Activated naive CD8-positive, alpha-beta T cell treated with anti-CD3 and anti-CD28 coated beads, Interleukin-2, amount 50 U/mL, for 16 hours (primary cell): ENCODE data around the gene LRRC55.

Experiments used
- DNase-seq: peaks from one replicate; pipeline ENCODE4 v3.0.0-alpha.2; 2020; ENCODE audit warnings: low read depth, low spot score

The LRRC55 gene

DNA sequence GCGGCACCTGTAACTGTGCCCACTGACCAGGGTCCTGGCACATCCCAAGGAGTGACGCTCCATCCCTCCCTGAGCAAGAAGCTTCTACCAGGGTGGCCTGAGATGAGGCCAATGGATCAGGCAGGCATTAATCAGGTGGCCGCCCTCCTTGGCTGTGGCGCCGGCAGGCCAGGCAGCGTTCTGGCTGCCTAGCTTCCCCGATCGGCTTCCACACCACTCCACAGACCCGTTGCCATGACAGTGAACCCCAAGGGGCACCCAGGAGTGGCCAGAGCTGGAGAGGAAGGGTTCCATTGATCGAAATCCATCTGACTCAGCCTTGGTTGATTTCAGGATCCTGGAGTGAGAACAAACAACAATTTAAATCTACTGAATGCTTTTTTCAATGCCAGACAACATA is 20.5 kb downstream of the LRRC55 start:
- DNase-seq = no peak

DNA sequence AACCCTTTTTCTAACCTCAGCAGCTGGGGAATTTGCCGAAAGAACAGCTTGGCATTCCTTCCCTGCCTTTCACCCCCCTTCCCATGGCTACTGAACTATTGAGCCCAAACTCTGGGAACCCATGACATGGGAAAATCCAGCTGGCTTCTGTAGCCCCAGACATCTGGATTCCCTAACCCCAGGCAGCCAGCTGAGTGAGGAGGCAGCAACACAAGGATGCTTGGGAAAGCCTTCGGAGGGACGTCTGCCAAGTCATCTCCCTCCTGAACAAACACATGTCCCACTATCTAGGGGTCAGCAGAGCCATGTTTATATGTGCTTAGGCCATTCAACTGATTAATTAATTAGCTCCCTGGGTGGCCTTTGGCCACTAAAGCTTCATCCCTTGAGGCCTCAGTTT is 21.6 kb downstream of the LRRC55 start:
- DNase-seq = no peak

DNA sequence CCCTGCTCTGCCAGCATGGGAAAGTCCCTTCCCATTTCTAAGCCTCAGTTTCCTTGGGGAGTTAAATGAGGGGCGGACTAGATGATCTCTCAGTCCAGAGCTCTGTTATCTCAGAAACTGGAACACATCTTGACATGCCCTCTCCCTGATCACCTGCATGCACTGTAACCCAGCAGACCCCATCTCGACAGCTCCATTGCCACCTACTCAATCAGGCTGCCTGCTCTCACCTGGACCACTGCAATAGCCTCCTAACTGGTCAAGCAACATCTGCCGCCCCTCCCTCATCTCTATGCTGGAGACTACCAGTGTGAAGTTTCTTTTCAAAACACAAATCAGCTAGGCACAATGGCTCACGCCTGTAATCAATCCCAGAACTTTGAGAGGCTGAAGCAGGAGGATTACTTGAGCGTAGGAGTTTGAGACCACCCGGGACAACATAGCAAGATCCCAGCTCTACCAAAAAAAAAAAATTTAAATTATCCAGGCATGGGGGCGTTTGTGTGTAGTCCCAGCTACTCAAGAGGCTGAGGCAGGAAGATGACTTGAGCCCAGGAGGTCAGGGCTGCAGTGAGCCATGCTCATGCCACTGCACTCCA is 22.2 kb downstream of the LRRC55 start:
- no peak for DNase-seq

DNA sequence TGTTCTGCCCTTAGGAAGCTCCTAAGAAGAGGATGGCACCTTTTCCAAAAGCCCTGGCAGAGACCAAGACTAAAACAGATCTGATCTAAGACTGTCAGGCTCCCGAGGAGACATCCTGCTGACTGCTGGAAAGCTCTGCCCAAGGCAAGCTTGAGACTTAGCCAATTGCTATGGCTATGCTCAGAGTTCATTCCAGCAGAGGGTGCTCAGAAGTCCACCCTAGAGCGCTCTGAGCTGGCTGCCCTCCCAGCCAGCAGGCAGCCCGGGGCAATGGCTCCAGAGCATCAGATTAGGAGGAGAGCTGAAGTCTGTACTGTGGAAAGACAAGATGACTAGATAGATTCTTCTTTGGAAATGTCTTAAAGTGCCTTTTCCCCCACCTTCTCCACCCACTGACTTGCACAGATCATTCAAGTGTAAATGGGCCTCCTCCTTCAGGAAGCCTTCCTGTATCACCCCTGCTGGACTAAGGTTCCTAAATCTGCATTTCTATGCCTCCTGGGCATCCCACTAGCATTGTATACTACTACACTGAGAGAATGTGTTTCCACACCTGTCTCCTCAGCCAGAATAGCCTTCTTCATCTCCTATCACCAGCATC is 23.4 kb downstream of the LRRC55 start:
- no peak for DNase-seq

DNA sequence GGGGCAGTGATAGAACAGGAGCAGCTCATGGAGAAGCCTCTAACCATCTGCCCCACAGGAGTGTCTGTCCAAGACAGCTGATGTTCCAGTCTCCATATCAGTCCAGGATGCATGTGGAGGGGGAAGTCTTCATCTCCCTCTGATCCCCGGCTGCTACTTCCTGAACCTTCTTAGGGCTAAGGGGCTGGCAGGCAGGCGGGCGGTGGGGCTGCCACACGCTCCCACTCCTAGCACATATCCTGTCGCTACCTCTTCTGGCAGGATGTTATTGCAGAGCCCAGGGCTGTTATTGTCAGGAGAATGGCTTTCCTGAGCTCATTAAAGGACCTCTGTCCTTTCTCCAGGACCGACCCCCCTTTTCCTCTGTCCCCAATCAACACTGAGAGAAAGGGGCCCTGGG is 25.4 kb downstream of the LRRC55 start:
- no peak for DNase-seq

DNA sequence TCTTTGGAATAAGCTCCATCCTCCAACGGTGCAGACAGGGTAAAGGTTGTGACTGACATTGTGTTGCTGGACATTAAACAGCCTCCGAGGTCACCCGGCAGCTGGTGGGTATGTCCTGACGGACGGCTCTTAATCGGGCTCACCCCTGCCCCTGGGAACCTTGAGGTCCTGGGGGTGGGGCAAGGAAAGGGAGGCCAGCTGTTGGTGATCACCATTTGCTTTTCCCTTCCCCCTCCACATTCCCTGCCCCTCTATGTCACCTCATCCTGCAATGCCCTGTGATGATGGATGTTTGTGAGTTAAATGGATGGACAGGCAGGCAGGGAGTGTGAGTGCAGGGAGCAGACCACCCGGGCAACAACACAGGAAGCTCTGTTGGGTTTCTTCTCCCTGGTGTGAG is 29.0 kb downstream of the LRRC55 start:
- DNase-seq = no peak

DNA sequence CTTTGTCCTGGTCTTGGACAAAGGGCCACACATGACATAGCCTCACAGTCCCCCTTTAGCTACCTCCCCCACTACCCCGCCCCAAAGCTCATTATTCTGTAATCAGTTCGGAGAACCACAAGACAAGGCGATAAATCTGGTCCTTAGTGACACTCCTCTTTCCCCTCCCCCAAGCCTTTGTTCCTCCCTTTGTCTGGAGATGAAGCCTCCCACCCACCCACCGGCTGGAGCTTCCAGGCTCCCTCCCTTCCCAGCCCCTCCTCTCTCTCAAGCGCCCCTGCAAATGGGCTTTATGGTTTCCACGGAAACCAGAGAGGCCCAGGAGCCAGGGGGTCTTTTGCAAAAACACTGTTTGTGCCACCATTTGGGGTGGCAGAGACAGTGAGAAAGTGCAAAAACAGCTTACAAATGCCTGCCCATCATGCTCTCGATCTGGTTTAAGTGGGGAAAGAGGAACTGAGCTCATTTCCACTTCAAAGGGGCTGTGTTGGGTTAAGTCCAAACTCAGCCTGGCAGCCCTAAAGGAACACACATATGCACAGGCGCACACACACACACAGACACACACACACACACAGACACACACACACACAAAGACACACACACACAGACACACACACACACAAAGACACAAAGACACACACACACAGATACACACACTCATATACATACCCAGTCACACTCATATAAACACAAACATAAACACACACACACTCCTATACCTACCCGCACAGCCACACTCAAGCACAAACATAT is 31.8 kb downstream of the LRRC55 start:
- no peak for DNase-seq

DNA sequence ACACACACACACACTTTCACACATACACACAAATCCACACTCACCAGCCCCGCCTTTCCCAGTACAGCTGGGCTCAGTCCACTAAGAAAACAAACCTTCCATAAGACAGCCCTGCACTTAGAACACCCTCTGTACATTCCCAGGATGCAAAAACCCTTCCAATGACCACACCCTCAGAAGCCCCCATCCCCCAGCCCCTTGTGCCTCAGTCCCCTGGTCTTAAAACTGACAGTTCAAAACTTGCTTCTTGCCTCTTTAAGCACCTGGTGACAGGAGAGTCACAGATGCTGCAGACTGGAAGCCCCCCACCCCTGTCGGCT is 32.3 kb downstream of the LRRC55 start:
- no peak for DNase-seq

DNA sequence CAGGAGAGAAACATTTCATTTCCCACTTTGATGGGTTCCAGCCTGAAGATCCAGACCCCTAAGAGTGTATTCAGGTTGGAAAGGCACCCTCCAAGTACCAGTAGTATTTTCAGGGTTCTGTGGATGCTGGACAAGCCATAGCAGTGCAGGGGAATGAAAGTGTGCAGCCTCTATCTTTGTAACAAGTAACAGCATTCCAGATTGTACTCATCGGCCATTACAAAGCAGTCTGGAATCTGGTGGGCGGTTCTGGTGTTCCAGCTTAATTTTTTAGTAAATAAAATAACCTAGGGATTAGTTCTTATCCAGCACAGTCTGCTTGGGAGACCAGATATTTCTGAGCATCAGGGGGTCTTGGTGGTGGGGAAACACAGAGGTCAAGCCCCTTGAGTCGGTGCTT is 32.7 kb downstream of the LRRC55 start:
- DNase-seq = no peak

DNA sequence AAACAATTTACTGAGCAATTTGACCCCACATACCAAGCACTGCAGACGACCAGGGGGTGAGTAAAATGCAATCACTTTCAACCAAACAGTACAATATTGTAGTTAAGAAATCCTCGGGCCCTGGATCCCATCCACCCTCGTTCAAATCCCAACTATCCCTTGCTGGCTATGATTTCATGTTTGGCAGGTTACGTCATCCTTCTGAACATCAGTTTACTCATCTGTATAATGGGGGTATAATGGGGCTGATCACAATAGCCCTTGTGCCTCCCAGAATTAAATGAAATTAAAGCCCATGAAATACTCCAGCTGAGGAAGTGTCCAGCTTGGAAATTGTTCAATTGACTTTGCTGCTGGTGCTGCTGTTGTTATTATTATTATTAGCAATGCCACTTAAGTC is 34.7 kb downstream of the LRRC55 start:
- DNase-seq = no peak

DNA sequence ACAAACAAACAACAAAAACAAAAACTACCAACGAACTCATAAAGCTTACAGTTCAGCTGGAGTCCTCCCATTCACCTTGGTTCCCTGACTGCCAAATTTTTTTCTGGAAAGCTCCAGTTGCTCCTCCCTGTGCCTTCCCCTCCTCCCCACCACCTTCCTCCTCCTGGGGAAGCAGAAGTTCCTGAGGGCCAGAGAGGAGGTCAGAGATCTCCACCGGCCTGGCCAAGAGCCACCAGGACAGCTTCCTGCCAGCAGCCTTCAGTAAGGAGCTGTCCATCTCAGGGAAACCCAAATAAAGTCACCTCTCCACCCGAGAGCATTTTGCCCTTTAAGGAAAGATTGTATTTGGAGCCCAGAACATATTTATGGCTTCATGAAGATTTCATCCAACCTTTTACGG is 35.3 kb downstream of the LRRC55 start:
- DNase-seq = no peak

DNA sequence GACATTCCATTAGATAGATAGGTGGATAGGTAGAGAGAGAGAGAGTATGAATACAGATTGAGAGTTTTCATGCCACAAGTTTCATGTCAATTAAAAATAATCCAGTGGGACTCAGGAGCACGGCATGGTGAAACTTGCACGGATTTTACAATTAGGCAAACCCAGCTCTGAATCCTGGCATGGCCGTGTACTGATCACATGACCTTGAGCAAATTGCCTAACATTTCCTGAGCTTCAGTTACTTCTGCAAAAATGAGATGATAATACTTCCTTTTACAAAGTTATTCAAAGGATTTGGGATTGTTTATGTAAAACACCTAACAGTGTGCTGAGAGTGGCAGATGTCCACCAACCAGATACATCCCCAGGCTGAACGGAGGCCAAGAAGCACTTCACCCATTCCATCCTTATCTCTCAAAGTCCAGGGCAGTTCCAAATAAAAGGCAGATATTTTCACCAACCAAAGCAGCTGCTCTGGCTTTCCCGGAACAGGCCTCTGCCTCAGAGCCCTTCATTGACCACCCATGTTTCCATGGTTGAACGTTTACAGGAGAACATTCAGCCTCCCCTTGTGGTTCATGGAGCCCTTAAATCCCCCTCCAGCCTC is 37.4 kb downstream of the LRRC55 start:
- DNase-seq = no peak

DNA sequence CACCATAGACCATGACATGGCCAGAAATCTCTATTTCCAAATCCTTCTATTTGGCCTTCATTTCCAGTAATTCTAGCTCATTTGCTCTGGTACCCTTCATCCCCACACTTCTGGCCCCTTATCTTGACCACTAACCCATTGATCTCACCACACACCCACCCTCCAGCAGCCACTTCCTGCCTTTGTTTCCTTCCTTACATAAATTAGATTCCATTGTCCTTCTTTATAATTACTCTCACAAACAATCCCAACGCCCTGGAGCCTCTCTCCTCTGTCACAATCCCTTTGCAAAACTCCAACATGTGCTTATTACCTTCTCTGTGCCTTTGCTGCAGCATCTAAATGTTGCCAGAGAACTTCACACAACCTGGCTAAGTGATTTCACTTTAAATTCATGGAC is 40.5 kb downstream of the LRRC55 start:
- DNase-seq = no peak

DNA sequence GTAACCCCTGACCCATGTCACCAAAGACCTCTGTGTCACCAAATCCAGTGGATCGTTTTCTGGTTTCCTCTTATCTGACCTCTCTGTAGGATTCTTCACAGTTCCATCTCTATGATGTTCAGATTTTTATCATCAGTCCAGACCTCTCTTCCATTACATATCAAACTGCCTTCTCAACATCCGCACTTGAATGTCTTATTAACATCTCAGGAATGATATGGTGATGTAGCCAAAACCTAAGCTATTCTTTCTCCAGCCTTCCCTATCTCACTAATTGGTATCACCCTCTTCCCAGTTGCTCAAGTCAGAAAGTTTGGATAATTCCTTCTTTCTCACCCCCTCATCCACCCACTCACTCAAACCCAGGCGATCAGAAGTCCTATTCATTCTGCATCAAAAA is 41.8 kb downstream of the LRRC55 start:
- no peak for DNase-seq

DNA sequence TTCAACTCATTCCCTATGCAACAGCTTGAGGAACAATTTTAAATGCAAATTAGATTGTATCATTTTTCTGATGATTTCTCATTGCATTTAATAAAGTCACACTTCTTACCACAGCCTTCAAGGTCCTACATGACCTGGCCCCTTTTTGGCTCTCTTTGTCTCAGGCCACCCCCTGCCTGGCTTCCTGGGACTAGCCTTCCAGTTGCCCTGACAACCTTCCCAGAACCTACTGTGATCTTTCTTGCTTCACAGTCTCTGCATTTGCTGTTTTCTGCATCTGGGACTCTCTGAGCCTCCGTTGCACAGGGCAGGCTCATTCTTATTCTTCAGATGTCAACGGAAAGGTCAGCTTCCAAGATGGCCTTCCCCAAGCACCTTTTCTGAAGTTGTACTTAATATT is 42.4 kb downstream of the LRRC55 start:
- DNase-seq = no peak

DNA sequence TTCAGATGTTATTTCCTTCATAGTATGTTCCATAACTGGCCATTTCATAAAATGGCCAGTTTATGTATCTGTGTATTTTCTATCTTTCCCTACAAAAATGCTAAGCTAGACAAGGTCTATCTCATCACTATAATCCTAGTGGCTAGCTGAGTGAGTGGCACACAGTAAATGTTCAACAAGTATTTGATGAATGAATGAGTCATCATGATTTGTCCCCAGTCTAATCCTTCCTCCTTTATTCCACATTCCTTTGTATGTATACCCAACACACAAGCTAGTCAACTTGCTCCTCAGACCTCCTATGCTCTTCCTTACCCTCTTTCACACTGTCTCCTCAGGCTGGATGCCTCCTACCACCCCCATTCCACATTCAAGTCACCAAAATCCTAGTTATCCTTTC is 42.8 kb downstream of the LRRC55 start:
- DNase-seq = no peak

DNA sequence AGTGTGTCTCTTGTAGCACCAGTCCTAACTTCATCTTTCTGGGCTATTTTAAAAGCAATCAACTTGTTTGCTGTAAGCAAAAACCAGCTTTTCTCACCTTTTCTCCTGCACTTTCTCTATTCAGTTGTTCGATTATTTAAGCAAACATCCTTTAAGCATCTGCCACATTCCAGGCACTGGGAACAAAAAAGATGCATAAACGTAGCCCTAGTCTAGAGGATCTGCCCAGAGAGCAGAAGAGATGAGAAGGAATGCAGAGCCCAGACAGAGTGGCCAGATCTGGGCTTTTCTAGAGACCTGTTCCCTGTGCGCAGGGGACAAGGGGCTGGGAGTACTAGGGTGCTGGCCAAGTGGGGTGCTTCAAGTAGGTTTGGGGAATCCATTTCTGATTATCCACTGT is 46.8 kb downstream of the LRRC55 start:
- DNase-seq = no peak

DNA sequence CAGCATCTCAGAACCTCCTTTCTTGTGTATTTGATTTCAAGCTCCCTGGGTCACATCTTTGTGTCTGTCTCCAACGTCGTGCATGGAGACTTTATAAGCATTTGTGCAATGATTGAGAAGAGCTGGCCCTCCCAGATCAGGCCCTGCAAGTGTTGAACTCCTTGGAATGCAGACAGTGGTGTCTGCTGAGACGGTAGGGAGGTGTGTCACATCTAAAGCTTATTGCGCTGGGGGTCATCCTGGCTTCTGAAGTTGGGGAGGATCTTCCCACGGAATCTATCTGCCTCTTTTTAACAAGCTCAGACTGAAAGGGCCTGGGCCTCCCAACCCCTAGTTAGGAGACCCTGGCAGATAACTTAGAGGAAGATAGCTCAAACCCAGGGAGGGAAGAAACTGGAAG is 48.6 kb downstream of the LRRC55 start:
- no peak for DNase-seq

DNA sequence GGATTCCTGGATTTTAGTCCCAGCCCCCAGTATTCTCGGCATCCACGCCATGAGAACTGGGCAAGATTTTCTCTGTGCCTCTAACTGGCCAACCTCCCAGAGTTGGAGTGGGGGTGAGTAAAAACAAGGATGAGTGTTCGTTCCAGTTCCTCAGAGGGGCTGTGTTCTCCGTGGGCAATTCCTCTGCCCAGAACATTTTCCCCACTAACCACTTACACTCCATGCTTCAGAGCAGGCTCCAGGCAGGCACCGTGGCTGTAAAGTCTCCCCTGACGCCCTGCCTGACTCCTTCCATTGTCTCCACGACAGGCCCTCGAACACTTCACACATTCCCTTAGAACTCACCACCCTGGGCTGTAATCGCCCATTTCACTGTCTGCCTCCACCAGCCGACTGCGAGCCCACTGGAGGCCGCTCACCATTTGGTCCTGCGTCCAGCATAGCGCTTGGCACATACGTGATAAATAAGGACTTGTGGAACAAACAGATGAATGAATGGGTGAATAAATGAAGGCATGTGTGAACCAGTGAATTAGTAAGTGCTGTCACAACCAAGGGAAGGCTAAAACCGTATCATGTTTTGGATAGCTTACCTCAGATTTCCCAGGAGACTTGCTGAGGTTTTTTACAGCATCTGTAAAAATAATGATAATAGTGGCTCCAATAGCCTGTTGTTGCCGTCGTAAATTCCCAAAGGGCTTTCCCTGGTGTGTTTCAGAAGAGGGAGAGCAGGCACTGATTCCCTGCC is 49.2 kb downstream of the LRRC55 start:
- DNase-seq = no peak

DNA sequence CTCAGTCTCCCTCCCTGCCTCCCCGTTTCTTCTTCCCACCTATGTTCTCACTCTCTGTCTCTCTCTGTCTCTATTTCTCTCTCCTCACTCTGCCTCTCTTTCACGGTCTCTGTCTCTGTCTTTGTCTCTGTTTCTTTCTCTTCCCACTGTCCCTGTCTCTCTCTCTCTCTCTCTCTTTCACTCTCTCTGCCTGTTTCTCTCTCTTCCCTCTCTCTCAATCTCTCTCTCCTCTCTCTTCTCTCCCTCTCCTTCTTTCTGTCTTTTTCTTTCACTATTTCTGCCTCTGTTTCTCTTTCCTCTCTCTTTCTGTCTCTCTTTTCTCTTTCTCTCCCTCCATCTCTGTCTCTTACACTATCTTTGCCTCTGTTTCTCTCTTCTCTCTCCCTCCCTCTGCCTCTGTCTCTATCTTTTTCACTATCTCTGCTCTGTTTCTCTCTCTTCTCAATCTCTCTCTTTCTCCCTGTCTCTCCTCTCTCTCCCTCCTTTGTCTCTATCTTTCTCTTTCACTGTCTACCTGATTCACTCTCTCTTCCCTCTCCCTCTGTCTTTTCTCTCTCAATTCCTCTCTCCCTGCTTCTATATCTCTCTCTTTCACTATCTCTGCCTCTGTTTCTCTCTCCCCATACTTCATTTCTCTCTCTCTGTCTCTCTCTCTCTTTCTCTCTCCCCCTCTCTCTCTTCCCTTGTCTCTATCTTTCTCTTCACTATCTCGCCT is 49.9 kb downstream of the LRRC55 start:
- no peak for DNase-seq

DNA sequence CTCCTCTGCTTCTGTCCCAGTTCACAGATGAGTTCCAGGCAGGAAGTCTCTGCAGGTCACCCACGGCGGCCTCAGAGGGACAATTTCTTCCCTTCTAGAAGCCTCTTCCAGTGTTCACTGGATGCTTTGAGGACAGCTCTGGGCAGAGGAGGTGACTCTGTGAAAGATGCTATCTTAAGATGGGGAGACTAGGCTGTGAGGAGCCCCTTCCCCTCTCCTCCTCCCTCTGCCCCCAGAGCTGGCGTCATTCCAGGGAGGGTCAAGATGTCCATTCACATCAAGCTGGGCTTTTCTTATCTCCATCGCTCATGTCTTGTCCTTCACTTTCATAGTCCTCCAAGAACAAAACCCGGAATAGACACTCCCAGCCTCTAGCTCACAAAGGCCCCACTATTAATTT is 51.9 kb downstream of the LRRC55 start:
- no peak for DNase-seq
